Measurements from ENCODE around the gene ANKRD13C. TPM values are rescaled to one million over a fixed set of nuclear protein-coding genes. Genes with fewer than 3 reads are reported as not detected.

Gene ANKRD13C
- total RNA-seq, 1 experiment from 2014 or later: 24.3 TPM

- BruUV-seq (replicated peaks): no TSS peak
- ChIA-PET POLR2A (ENCODE audit: unreplicated experiment) (interaction anchor here (0.6 kb wide), 1 partner anchor 18 kb away, joined by 3 read pairs; the partner anchor contains the start of gene CTH), CTCF (no interaction called here)
- H3K9me2 ChIP-seq (ENCODE audit: insufficient read depth): no peaks in the 10 kb centered on the region
- no peaks in the 10 kb centered on the region for H3K79me2 ChIP-seq (ENCODE audit: low read depth)
- H4K20me1 ChIP-seq (ENCODE audit: insufficient read depth): no peaks in the 10 kb centered on the region
- H3K27ac ChIP-seq: no peak overlapping the region
- H3K4me3 ChIP-seq: no peak overlapping the region
- no peaks in the 10 kb centered on the region for H3K4me1 ChIP-seq (replicated peaks; ENCODE audit: insufficient read depth)
- no peaks in the 10 kb centered on the region for H3F3A ChIP-seq (ENCODE audit: insufficient read depth, low read depth)
- H3K4me2 ChIP-seq: no peak overlapping the region
- no peaks in the 10 kb centered on the region for H3K36me3 ChIP-seq (ENCODE audit: low read depth)
- H2AFZ ChIP-seq: no peak overlapping the region
- intact Hi-C loops (cut with micrococcal nuclease; ENCODE audit: unreplicated experiment): no loop called here
- DNase-seq: no peak
- TF ChIP-seq CTCF (conservative IDR thresholded peaks at IDR 0.05) (no peak), EZH2 (IDR thresholded peaks at IDR 0.05; ENCODE audit: low read depth) (no peak)
- no peaks in the 10 kb centered on the region for H3K9me3 ChIP-seq (ENCODE audit: insufficient read depth, low read depth)
- no peaks in the 10 kb centered on the region for H3K27me3 ChIP-seq (ENCODE audit: insufficient read depth, low read depth)
Observed at GRCh38 chr1:70392626-70393025, 38.1 kb upstream of the ANKRD13C start.

- Histone ChIP-seq H3K27me3 (ENCODE audit: insufficient read depth, low read depth) (no peaks in the 10 kb centered on the region), H3K9me2 (ENCODE audit: insufficient read depth) (no peaks in the 10 kb centered on the region), H2AFZ (no peak overlapping the region), H3K27ac (no peak overlapping the region), H3K4me1 (replicated peaks; ENCODE audit: insufficient read depth) (no peaks in the 10 kb centered on the region), H3K9me3 (ENCODE audit: insufficient read depth, low read depth) (no peaks in the 10 kb centered on the region), H3K79me2 (ENCODE audit: low read depth) (no peaks in the 10 kb centered on the region), H3K4me2 (no peak overlapping the region), H4K20me1 (ENCODE audit: insufficient read depth) (no peaks in the 10 kb centered on the region), H3K4me3 (no peak overlapping the region), H3F3A (ENCODE audit: insufficient read depth, low read depth) (no peaks in the 10 kb centered on the region), H3K36me3 (ENCODE audit: low read depth) (no peaks in the 10 kb centered on the region)
- TF ChIP-seq CTCF (conservative IDR thresholded peaks at IDR 0.05) (no peak), EZH2 (IDR thresholded peaks at IDR 0.05; ENCODE audit: low read depth) (no peak)
- intact Hi-C loops (cut with micrococcal nuclease; ENCODE audit: unreplicated experiment): no loop called here
- CTCF ChIA-PET: no interaction called here
- no TSS peak for BruUV-seq (replicated peaks)
- POLR2A ChIA-PET (ENCODE audit: unreplicated experiment): interaction anchor here (0.8 kb wide), 1 partner anchor 61 kb away, joined by 3 read pairs; no protein-coding TSS in a partner anchor
- no peak for DNase-seq
Observed at GRCh38 chr1:70387507-70387906, 33.0 kb upstream of the ANKRD13C start.

- BruUV-seq (replicated peaks): no TSS peak
- POLR2A ChIA-PET (ENCODE audit: unreplicated experiment): no interaction called here
- no peaks in the 10 kb centered on the region for H3K79me2 ChIP-seq (ENCODE audit: low read depth)
Observed at GRCh38 chr1:70386121-70386520, 31.6 kb upstream of the ANKRD13C start.

More at GRCh38 chr1:70386121-70386520, 31.6 kb upstream of the ANKRD13C start:
- Histone ChIP-seq H3K9me2 (ENCODE audit: insufficient read depth) (no peaks in the 10 kb centered on the region), H3K4me3 (no peak overlapping the region), H3K4me1 (replicated peaks; ENCODE audit: insufficient read depth) (no peaks in the 10 kb centered on the region), H3K4me2 (no peak overlapping the region), H2AFZ (no peak overlapping the region), H4K20me1 (ENCODE audit: insufficient read depth) (no peaks in the 10 kb centered on the region), H3K27ac (no peak overlapping the region), H3F3A (ENCODE audit: insufficient read depth, low read depth) (no peaks in the 10 kb centered on the region), H3K9me3 (ENCODE audit: insufficient read depth, low read depth) (no peaks in the 10 kb centered on the region), H3K27me3 (ENCODE audit: insufficient read depth, low read depth) (no peaks in the 10 kb centered on the region), H3K36me3 (ENCODE audit: low read depth) (no peaks in the 10 kb centered on the region)
- no peak for DNase-seq
- CTCF ChIA-PET: no interaction called here
- TF ChIP-seq CTCF (conservative IDR thresholded peaks at IDR 0.05) (no peak), EZH2 (IDR thresholded peaks at IDR 0.05; ENCODE audit: low read depth) (no peak)
- intact Hi-C loops (cut with micrococcal nuclease; ENCODE audit: unreplicated experiment): no loop called here

Data from PC-9 (cell line).